K562 (cell line): ENCODE data around the gene ANKS3.

ENCODE experiments used
- CAMTA2 ChIP-seq: fragments of 250-450 bp; sonication (Bioruptor Pico); conservative IDR thresholded peaks from 2 replicates; pipeline ENCODE4 v1.5.1; 2022
- CREB1 ChIP-seq, 2 experiments: sonication (generic) in 1 of 2; formaldehyde crosslinking in 1 of 2; IDR thresholded peaks; 2 replicates each; pipeline versions ENCODE4 v1.6.1 to v1.8.0; 2012 to 2022; ENCODE audit warnings: inconsistent platforms in 1 of 2, mild to moderate bottlenecking in 1 of 2, missing genetic modification reagents in 1 of 2, moderate library complexity in 1 of 2
- CTCF ChIP-seq, 3 experiments: IDR thresholded peaks in 2 of 3; conservative IDR thresholded peaks in 1 of 3; 2 replicates each; pipeline ENCODE4 v1.5.1; 2011 to 2012; ENCODE audit warnings: low read length in 3 of 3, mild to moderate bottlenecking in 3 of 3, control low read depth in 2 of 3, improper control_type of control experiment in 1 of 3, inconsistent platforms in 1 of 3, low read depth in 1 of 3, mixed read lengths in 1 of 3, moderate library complexity in 1 of 3; ENCODE audit not compliant: insufficient read depth in 2 of 3
- DLX4 ChIP-seq: fragments of 250-450 bp; sonication (Bioruptor Pico); IDR thresholded peaks from 2 replicates; pipeline ENCODE4 v1.6.1; 2021; ENCODE audit warnings: mild to moderate bottlenecking
- DPF2 ChIP-seq: fragments of 450-650 bp; IDR thresholded peaks from 2 replicates; pipeline ENCODE4 v1.6.1; 2016
- JUN ChIP-seq, 2 experiments: sonication (generic) in 1 of 2; formaldehyde crosslinking in 1 of 2; IDR thresholded peaks; 2 replicates each; pipeline versions ENCODE4 v1.6.1 to v1.8.0; 2012 to 2022; ENCODE audit warnings: borderline replicate concordance in 2 of 2, mild to moderate bottlenecking in 2 of 2, improper control_type of control experiment in 1 of 2, low read depth in 1 of 2, low read length in 1 of 2, missing genetic modification reagents in 1 of 2
- MAFF ChIP-seq: IDR thresholded peaks from 2 replicates; pipeline ENCODE4 v1.6.1; 2012; ENCODE audit warnings: low read length, improper control_type of control experiment
- MTF1 ChIP-seq: fragments of 250-450 bp; sonication (Bioruptor Pico); IDR thresholded peaks from 2 replicates; pipeline ENCODE4 v1.9.0; 2021; ENCODE audit warnings: moderate library complexity, mild to moderate bottlenecking, inconsistent platforms, borderline replicate concordance
- POLR2A ChIP-seq: fragments of 450-650 bp; conservative IDR thresholded peaks from 2 replicates; pipeline ENCODE4 v1.6.1; 2016
- ZNF24 ChIP-seq: fragments of 450-650 bp; IDR thresholded peaks from 2 replicates; pipeline ENCODE4 v1.6.1; 2016
- ZNF507 ChIP-seq: conservative IDR thresholded peaks from 2 replicates; pipeline ENCODE4 v1.6.1; 2017; ENCODE audit warnings: missing genetic modification characterization, missing compliant biosample characterization
- TF ChIP-seq, protein P1 (sequence below): sonication (generic); formaldehyde crosslinking; IDR thresholded peaks from 2 replicates; pipeline ENCODE4 v1.9.0; 2022; ENCODE audit warnings: mild to moderate bottlenecking, missing genetic modification reagents

DNA sequence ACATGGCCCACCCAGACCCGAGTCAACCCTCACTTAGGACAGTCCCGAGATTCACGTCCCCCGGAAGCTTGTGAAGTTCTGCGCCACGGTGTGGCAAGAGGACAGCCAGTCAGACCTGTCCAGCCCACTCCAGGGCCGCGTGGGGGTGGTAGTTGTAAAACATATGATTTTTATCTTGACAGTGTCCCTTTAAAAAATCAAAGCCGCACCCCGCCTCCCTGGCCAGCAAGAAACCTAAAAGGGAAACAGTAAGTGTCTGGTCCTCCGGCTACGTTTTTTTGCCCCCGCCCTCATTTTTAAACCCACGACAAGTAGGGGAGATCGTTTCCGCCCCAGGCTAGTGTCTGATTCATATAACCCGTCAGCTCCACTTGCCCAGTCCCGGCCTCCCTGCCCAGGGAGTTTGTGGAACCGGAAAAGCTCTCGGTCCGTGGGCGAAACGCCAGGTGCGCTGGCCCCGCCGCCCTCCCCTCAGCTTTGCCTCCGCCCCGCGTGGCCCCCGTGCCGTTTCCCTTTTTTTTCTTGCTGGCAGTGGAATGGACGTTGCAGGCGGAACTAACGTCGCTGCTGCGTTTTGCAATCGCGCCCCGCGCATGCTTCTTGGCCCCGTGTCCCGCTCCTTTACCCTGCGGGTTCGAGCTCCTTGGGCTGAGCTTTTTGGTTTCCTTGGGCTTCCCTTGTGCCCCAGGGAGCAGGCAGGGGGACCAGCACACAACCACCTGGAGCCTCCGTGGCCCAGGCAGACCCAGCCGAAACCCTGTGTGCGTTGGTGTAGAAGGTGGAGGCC lies 54.0 kb downstream of the ANKS3 start:
- TF ChIP-seq CREB1 (IDR thresholded peaks at IDR 0.05) (no peak), CREB1 (CRISPR knock-in tag; IDR thresholded peaks at IDR 0.05) (no peak), DPF2 (no peak), DLX4 (CRISPR knock-in tag) (no peak), POLR2A (no peak), ZNF507 (tag) (no peak), CTCF (IDR thresholded peaks at IDR 0.05 in 2 of 3, conservative IDR thresholded peaks at IDR 0.05 in 1 of 3; ENCODE audit: insufficient read depth in 2 of 3, low read depth in 1 of 3, low read length in 3 of 3) (no peak), MAFF (no peak), MTF1 (no peak), CAMTA2 (CRISPR knock-in tag) (no peak), ZNF24 (no peak), JUN (IDR thresholded peaks at IDR 0.05; ENCODE audit: borderline replicate concordance, low read depth, low read length) (no peak), JUN (CRISPR knock-in tag; IDR thresholded peaks at IDR 0.05; ENCODE audit: borderline replicate concordance) (no peak)
- TF ChIP-seq, protein P1, sequence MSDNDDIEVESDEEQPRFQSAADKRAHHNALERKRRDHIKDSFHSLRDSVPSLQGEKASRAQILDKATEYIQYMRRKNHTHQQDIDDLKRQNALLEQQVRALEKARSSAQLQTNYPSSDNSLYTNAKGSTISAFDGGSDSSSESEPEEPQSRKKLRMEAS, result no peak
